ENCODE measurements around the gene CEP85. TPM values are rescaled to one million over a fixed set of nuclear protein-coding genes. Genes with fewer than 3 reads are reported as not detected.

CEP85 gene
- total RNA-seq, 2 experiments from 2014 or later: 30.3 to 32.6 TPM

GRCh38 chr1:26320896-26321295 is 86.9 kb downstream of the CEP85 start:
- ChIA-PET POLR2A (interaction anchor here (1.3 to 6.0 kb wide), 5 partner anchors 13 to 45 kb away, joined by 3 to 40 read pairs (median 15); partner anchors contain the start of gene UBXN11), CTCF (interaction anchor here (0.6 to 23.7 kb wide), 19 partner anchors 10 to 182 kb away, joined by 3 to 886 read pairs (median 7); partner anchors contain the start of genes C1orf232, CEP85, SH3BGRL3 and UBXN11)
- Mint-ChIP-seq H3K9me3 (no peaks in the 10 kb centered on the region), H3K4me3 (peak overlapping the region; percentile 77), H3K27ac (peak overlapping the region; percentile 91), H3K36me3 (peaks cover 25% of the 10 kb centered on the region), H3K27me3 (no peaks in the 10 kb centered on the region), H3K4me1 (ENCODE audit: low read depth) (peaks cover 40% of the 10 kb centered on the region)
- intact Hi-C loops (cut with micrococcal nuclease): loop anchor here (1.0 to 5.0 kb wide), 7 partner anchors 33 to 214 kb away; partner anchors contain the start of genes C1orf232, CEP85 and ZNF593
- no peak for DNase-seq

GRCh38 chr1:26321315-26322041 is 87.5 kb downstream of the CEP85 start:
- H3K4me3 Mint-ChIP-seq: peak overlapping the region; percentile 77
- no peaks in the 10 kb centered on the region for H3K27me3 Mint-ChIP-seq
- peak; percentile 97 for DNase-seq
- H3K36me3 Mint-ChIP-seq: peaks cover 25% of the 10 kb centered on the region
- intact Hi-C loops (cut with micrococcal nuclease): loop anchor here (1.0 to 5.0 kb wide), 7 partner anchors 33 to 214 kb away; partner anchors contain the start of genes C1orf232, CEP85 and ZNF593
- ChIA-PET POLR2A (interaction anchor here (0.9 to 6.0 kb wide), 7 partner anchors 14 to 87 kb away, joined by 3 to 40 read pairs (median 6); partner anchors contain the start of genes CEP85, SH3BGRL3 and UBXN11), CTCF (interaction anchor here (0.6 to 23.7 kb wide), 38 partner anchors 10 to 206 kb away, joined by 3 to 886 read pairs (median 4); partner anchors contain the start of genes C1orf232, CEP85, DHDDS and SH3BGRL3)
- no peaks in the 10 kb centered on the region for H3K9me3 Mint-ChIP-seq
- H3K4me1 Mint-ChIP-seq (ENCODE audit: low read depth): peaks cover 34% of the 10 kb centered on the region
- H3K27ac Mint-ChIP-seq: peak overlapping the region; percentile 91

- no peak for DNase-seq
- Mint-ChIP-seq H3K36me3 (peaks cover 25% of the 10 kb centered on the region), H3K4me1 (ENCODE audit: low read depth) (peaks cover 31% of the 10 kb centered on the region), H3K4me3 (no peak overlapping the region), H3K27me3 (no peaks in the 10 kb centered on the region), H3K9me3 (no peaks in the 10 kb centered on the region), H3K27ac (peak overlapping the region; percentile 51)
- ChIA-PET POLR2A (interaction anchor here (0.9 to 6.0 kb wide), 7 partner anchors 14 to 88 kb away, joined by 3 to 40 read pairs (median 6); partner anchors contain the start of genes CEP85, SH3BGRL3 and UBXN11), CTCF (interaction anchor here (0.6 to 23.7 kb wide), 36 partner anchors 9 to 206 kb away, joined by 3 to 886 read pairs (median 4); partner anchors contain the start of genes C1orf232, CEP85, DHDDS and SH3BGRL3)
- intact Hi-C loops (cut with micrococcal nuclease): loop anchor here (5.0 kb wide), 2 partner anchors 155 to 215 kb away; partner anchors contain the start of genes C1orf232 and ZNF593
These were observed 88.0 kb downstream of the CEP85 start for GRCh38 chr1:26322042-26322331.

- H3K27me3 Mint-ChIP-seq: no peaks in the 10 kb centered on the region
- intact Hi-C loops (cut with micrococcal nuclease): loop anchor here (5.0 kb wide), 2 partner anchors 156 to 216 kb away; partner anchors contain the start of genes C1orf232 and ZNF593
- H3K4me1 Mint-ChIP-seq (ENCODE audit: low read depth): peaks cover 20% of the 10 kb centered on the region
- peaks cover 23% of the 10 kb centered on the region for H3K36me3 Mint-ChIP-seq
- ChIA-PET CTCF (interaction anchor here (1.0 to 23.7 kb wide), 5 partner anchors 36 to 94 kb away, joined by 3 to 886 read pairs (median 12); partner anchors contain the start of genes CEP85 and SH3BGRL3), POLR2A (interaction anchor here (0.7 to 6.0 kb wide), 3 partner anchors 36 to 618 kb away, joined by 4 to 40 read pairs (median 5); no protein-coding TSS in a partner anchor)
- no peaks in the 10 kb centered on the region for H3K9me3 Mint-ChIP-seq
- H3K4me3 Mint-ChIP-seq: no peak overlapping the region
- no peak for DNase-seq
- H3K27ac Mint-ChIP-seq: no peak overlapping the region
These were observed 89.4 kb downstream of the CEP85 start for GRCh38 chr1:26323382-26323781.

GRCh38 chr1:26324550-26324949 is 90.5 kb downstream of the CEP85 start:
- ChIA-PET POLR2A (no interaction called here), CTCF (interaction anchor here (1.1 to 23.7 kb wide), 2 partner anchors 45 to 91 kb away, joined by 5 to 886 read pairs; partner anchors contain the start of genes CEP85 and SH3BGRL3)
- H3K9me3 Mint-ChIP-seq: no peaks in the 10 kb centered on the region
- H3K4me1 Mint-ChIP-seq (ENCODE audit: low read depth): peaks cover 20% of the 10 kb centered on the region
- no peak for DNase-seq
- intact Hi-C loops (cut with micrococcal nuclease): loop anchor here (5.0 kb wide), 2 partner anchors 157 to 217 kb away; partner anchors contain the start of genes C1orf232 and ZNF593
- no peaks in the 10 kb centered on the region for H3K27me3 Mint-ChIP-seq
- no peak overlapping the region for H3K4me3 Mint-ChIP-seq
- peaks cover 20% of the 10 kb centered on the region for H3K36me3 Mint-ChIP-seq
- peak overlapping the region; percentile 36 for H3K27ac Mint-ChIP-seq

DNA sequence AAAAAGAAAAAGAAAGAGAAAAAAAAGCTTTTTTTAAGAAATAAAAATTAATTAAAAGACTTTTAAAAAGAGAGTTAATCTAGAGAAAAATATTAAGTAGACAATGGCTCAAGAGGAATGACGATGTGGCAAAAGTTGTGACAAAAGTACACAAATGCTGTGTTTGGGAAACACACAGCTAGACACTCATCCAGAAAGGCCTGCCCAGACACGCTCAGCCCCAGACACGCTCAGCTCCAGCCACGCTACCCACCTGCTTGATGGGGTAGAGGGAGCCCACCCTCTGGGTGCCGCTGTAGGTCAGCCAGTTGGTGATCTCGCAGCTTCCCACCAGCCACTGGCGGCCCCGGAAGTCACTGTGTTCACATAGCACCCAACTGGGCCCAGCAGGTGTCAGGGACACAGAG is 94.0 kb downstream of the CEP85 start:
- intact Hi-C loops (cut with micrococcal nuclease): no loop called here
- Mint-ChIP-seq H3K27me3 (no peaks in the 10 kb centered on the region), H3K27ac (no peak overlapping the region), H3K9me3 (no peaks in the 10 kb centered on the region), H3K4me3 (no peak overlapping the region), H3K36me3 (peaks cover under 1% of the 10 kb centered on the region), H3K4me1 (ENCODE audit: low read depth) (no peaks in the 10 kb centered on the region)
- DNase-seq: no peak
- CTCF ChIA-PET: interaction anchor here (23.7 kb wide), 1 partner anchor 48 kb away, joined by 886 read pairs; the partner anchor contains the start of gene SH3BGRL3
- POLR2A ChIA-PET: no interaction called here

Other genes with a start within 250 kb of the CEP85 start
- gene PAFAH2, start 236.1 kb upstream of the CEP85 start, total RNA-seq: 1 to 10 TPM; 5.9 to 7.3 TPM
- not detected for gene EXTL1, start 212.4 kb upstream of the CEP85 start, total RNA-seq
- not detected for gene SLC30A2, start 188.1 kb upstream of the CEP85 start, total RNA-seq
- under 1 TPM; 0.17 to 0.19 TPM for gene TRIM63, start 166.6 kb upstream of the CEP85 start, total RNA-seq
- 10 to 100 TPM; 14.9 to 15.2 TPM for gene PDIK1L, start 122.4 kb upstream of the CEP85 start, total RNA-seq
- not detected for gene FAM110D, start 75.1 kb upstream of the CEP85 start, total RNA-seq
- gene C1orf232, start 65.2 kb upstream of the CEP85 start, total RNA-seq: not detected
- gene ZNF593, start 64.3 kb upstream of the CEP85 start, total RNA-seq: 10 to 100 TPM; 37.4 to 38.0 TPM
- gene ZNF593OS, start 62.4 kb upstream of the CEP85 start, total RNA-seq: not detected
- gene CNKSR1, start 56.7 kb upstream of the CEP85 start, total RNA-seq: 1 to 10 TPM; 1.3 to 1.5 TPM
- gene CATSPER4, start 43.6 kb upstream of the CEP85 start, total RNA-seq: not detected
- 100 to 1,000 TPM; 305 to 320 TPM for gene SH3BGRL3, start 45.9 kb downstream of the CEP85 start, total RNA-seq
- gene UBXN11, start 72.4 kb downstream of the CEP85 start, total RNA-seq: 10 to 100 TPM; 24.5 to 26.1 TPM
- 100 to 1,000 TPM; 261 to 291 TPM for gene CD52, start 83.8 kb downstream of the CEP85 start, total RNA-seq
- gene CRYBG2, start 119.9 kb downstream of the CEP85 start, total RNA-seq: 1 to 10 TPM; 1.3 to 1.6 TPM
- gene ZNF683, start 138.6 kb downstream of the CEP85 start, total RNA-seq: not detected
- gene LIN28A, start 176.6 kb downstream of the CEP85 start, total RNA-seq: not detected
- gene DHDDS, start 198.1 kb downstream of the CEP85 start, total RNA-seq: 10 to 100 TPM; 41.9 to 45.5 TPM
- 100 to 1,000 TPM; 755 to 762 TPM for gene HMGN2, start 238.2 kb downstream of the CEP85 start, total RNA-seq

Data from activated CD4-positive, alpha-beta memory T cell treated with anti-CD3 and anti-CD28 coated beads for 36 hours (primary cell).